ENCODE data around the gene KDM7A.

GRCh38 chr7:140056431-140057142 is 120.2 kb downstream of the KDM7A start:
- no peak for TF ChIP-seq ZNF8 (CRISPR knock-in tag; IDR thresholded peaks at IDR 0.05)
- TF ChIP-seq RARB (CRISPR knock-in tag; IDR thresholded peaks at IDR 0.05), result no peak
- no peak for TF ChIP-seq PATZ1 (CRISPR knock-in tag; IDR thresholded peaks at IDR 0.05; ENCODE audit: borderline replicate concordance)
- TF ChIP-seq OSR1 (CRISPR knock-in tag; IDR thresholded peaks at IDR 0.05), result no peak
- no peak for TF ChIP-seq ZFP3 (CRISPR knock-in tag; IDR thresholded peaks at IDR 0.05)
- no peak for TF ChIP-seq CREB5 (CRISPR knock-in tag; IDR thresholded peaks at IDR 0.05; ENCODE audit: low read depth)
- TF ChIP-seq PPARA (CRISPR knock-in tag; IDR thresholded peaks at IDR 0.05; ENCODE audit: borderline replicate concordance), result no peak

Measured in SK-N-SH treated with all-trans-retinoic acid at 6 μM for 48 hours (cell line).